Measurements from ENCODE around the gene ADRA2B. TPM values are rescaled to one million over a fixed set of nuclear protein-coding genes. Genes with fewer than 3 reads are reported as not detected.
A peak's percentile ranks its signal among the peaks of the same experiment; 100 is the strongest.

The ADRA2B gene
- total RNA-seq, 2 experiments from 2014 or later = 0.05 TPM; not detected in 1

- Mint-ChIP-seq H3K27me3 (peaks cover 49% of the 10 kb centered on the region), H3K4me1 (peaks cover 8% of the 10 kb centered on the region), H3K9me3 (no peaks in the 10 kb centered on the region), H3K27ac (no peak overlapping the region), H3K36me3 (ENCODE audit: low read depth) (no peaks in the 10 kb centered on the region), H3K4me3 (no peak overlapping the region)
- POLR2A ChIA-PET = interaction anchor here (1.2 kb wide), 1 partner anchor 126 kb away, joined by 3 read pairs; no protein-coding TSS in a partner anchor
- no peak for DNase-seq
- CTCF ChIA-PET = interaction anchor here (0.8 to 3.2 kb wide), 7 partner anchors 12 to 127 kb away, joined by 3 to 31 read pairs (median 5); partner anchors contain the start of genes ANKRD36C and ASTL
Measured at GRCh38 chr2:96118698-96119388, 2.5 kb upstream of the ADRA2B start.

- peaks cover 8% of the 10 kb centered on the region for H3K4me1 Mint-ChIP-seq
- H3K36me3 Mint-ChIP-seq (ENCODE audit: low read depth) = no peaks in the 10 kb centered on the region
- peaks cover 49% of the 10 kb centered on the region for H3K27me3 Mint-ChIP-seq
- H3K4me3 Mint-ChIP-seq = no peak overlapping the region
- ChIA-PET POLR2A (interaction anchor here (1.2 to 1.7 kb wide), 2 partner anchors 27 to 125 kb away, joined by 3 to 5 read pairs; partner anchors contain the start of gene DUSP2), CTCF (interaction anchor here (0.8 to 3.2 kb wide), 11 partner anchors 9 to 126 kb away, joined by 3 to 31 read pairs (median 5); partner anchors contain the start of genes ANKRD36C and ASTL)
- no peaks in the 10 kb centered on the region for H3K9me3 Mint-ChIP-seq
- DNase-seq = no peak
- H3K27ac Mint-ChIP-seq = no peak overlapping the region
Measured at GRCh38 chr2:96117701-96118588, 1.6 kb upstream of the ADRA2B start.

- H3K4me1 Mint-ChIP-seq = peaks cover 8% of the 10 kb centered on the region
Measured at GRCh38 chr2:96116879-96117533, 635 bp upstream of the ADRA2B start.

GRCh38 chr2:96115631-96116423, 544 bp downstream of the ADRA2B start:
- no peaks in the 10 kb centered on the region for H3K36me3 Mint-ChIP-seq (ENCODE audit: low read depth)
- H3K9me3 Mint-ChIP-seq = no peaks in the 10 kb centered on the region
- peak overlapping the region; percentile 73 for H3K4me3 Mint-ChIP-seq
- no peak for DNase-seq
- ChIA-PET CTCF (interaction anchor here (0.8 to 3.2 kb wide), 6 partner anchors 11 to 151 kb away, joined by 3 to 31 read pairs (median 6); partner anchors contain the start of gene ANKRD36C), POLR2A (interaction anchor here (0.8 to 1.3 kb wide), 2 partner anchors 91 to 151 kb away, joined by 3 to 4 read pairs; no protein-coding TSS in a partner anchor)
- peaks cover 33% of the 10 kb centered on the region for H3K27me3 Mint-ChIP-seq
- no peak overlapping the region for H3K27ac Mint-ChIP-seq
- peaks cover 8% of the 10 kb centered on the region for H3K4me1 Mint-ChIP-seq

More at GRCh38 chr2:96116879-96117533, 635 bp upstream of the ADRA2B start:
- Mint-ChIP-seq H3K9me3 (no peaks in the 10 kb centered on the region), H3K27me3 (peaks cover 45% of the 10 kb centered on the region), H3K4me3 (no peak overlapping the region), H3K36me3 (ENCODE audit: low read depth) (no peaks in the 10 kb centered on the region), H3K27ac (no peak overlapping the region)
- DNase-seq = peak; percentile 65
- POLR2A ChIA-PET = interaction anchor here (0.8 to 1.7 kb wide), 4 partner anchors 21 to 150 kb away, joined by 3 to 5 read pairs (median 4); partner anchors contain the start of genes ASTL and DUSP2
- CTCF ChIA-PET = interaction anchor here (0.6 to 3.2 kb wide), 13 partner anchors 8 to 125 kb away, joined by 3 to 31 read pairs (median 5); partner anchors contain the start of gene ANKRD36C

GRCh38 chr2:96114903-96115581, 1.3 kb downstream of the ADRA2B start:
- Mint-ChIP-seq H3K36me3 (ENCODE audit: low read depth) (no peaks in the 10 kb centered on the region), H3K4me1 (peaks cover 8% of the 10 kb centered on the region), H3K4me3 (peak overlapping the region; percentile 73), H3K27me3 (peaks cover 25% of the 10 kb centered on the region), H3K9me3 (no peaks in the 10 kb centered on the region), H3K27ac (no peak overlapping the region)
- ChIA-PET CTCF (interaction anchor here (0.8 to 1.3 kb wide), 2 partner anchors 59 to 152 kb away, joined by 3 read pairs; no protein-coding TSS in a partner anchor), POLR2A (no interaction called here)
- DNase-seq = no peak

- no peak for DNase-seq
- CTCF ChIA-PET = interaction anchor here (1.3 kb wide), 1 partner anchor 60 kb away, joined by 3 read pairs; no protein-coding TSS in a partner anchor
- H3K9me3 Mint-ChIP-seq = no peaks in the 10 kb centered on the region
- H3K36me3 Mint-ChIP-seq (ENCODE audit: low read depth) = no peaks in the 10 kb centered on the region
- H3K27ac Mint-ChIP-seq = no peak overlapping the region
- H3K4me3 Mint-ChIP-seq = no peak overlapping the region
- POLR2A ChIA-PET = no interaction called here
- peaks cover 21% of the 10 kb centered on the region for H3K27me3 Mint-ChIP-seq
- H3K4me1 Mint-ChIP-seq = peaks cover 8% of the 10 kb centered on the region
Measured at GRCh38 chr2:96114546-96114902, 1.8 kb downstream of the ADRA2B start.

- H3K4me1 Mint-ChIP-seq = peaks cover 8% of the 10 kb centered on the region
- CTCF ChIA-PET = interaction anchor here (0.6 to 1.3 kb wide), 2 partner anchors 61 kb away, joined by 3 read pairs; no protein-coding TSS in a partner anchor
- no peak overlapping the region for H3K4me3 Mint-ChIP-seq
- no peak overlapping the region for H3K27ac Mint-ChIP-seq
- H3K9me3 Mint-ChIP-seq = no peaks in the 10 kb centered on the region
- no peaks in the 10 kb centered on the region for H3K36me3 Mint-ChIP-seq (ENCODE audit: low read depth)
- POLR2A ChIA-PET = no interaction called here
- peaks cover 17% of the 10 kb centered on the region for H3K27me3 Mint-ChIP-seq
- no peak for DNase-seq
Measured at GRCh38 chr2:96113951-96114350, 2.4 kb downstream of the ADRA2B start.

GRCh38 chr2:96113367-96113677, 3.0 kb downstream of the ADRA2B start:
- DNase-seq = no peak
- Mint-ChIP-seq H3K9me3 (no peaks in the 10 kb centered on the region), H3K36me3 (ENCODE audit: low read depth) (no peaks in the 10 kb centered on the region), H3K27ac (no peak overlapping the region), H3K4me3 (no peak overlapping the region), H3K27me3 (peaks cover 12% of the 10 kb centered on the region), H3K4me1 (peaks cover 8% of the 10 kb centered on the region)
- CTCF ChIA-PET = interaction anchor here (0.6 kb wide), 1 partner anchor 62 kb away, joined by 3 read pairs; no protein-coding TSS in a partner anchor
- POLR2A ChIA-PET = interaction anchor here (0.7 kb wide), 1 partner anchor 30 kb away, joined by 3 read pairs; no protein-coding TSS in a partner anchor

- H3K4me1 Mint-ChIP-seq = peaks cover 8% of the 10 kb centered on the region
- no peak for DNase-seq
- H3K27me3 Mint-ChIP-seq = peaks cover 9% of the 10 kb centered on the region
- CTCF ChIA-PET = interaction anchor here (1.7 kb wide), 1 partner anchor 62 kb away, joined by 6 read pairs; no protein-coding TSS in a partner anchor
- POLR2A ChIA-PET = interaction anchor here (0.7 kb wide), 1 partner anchor 30 kb away, joined by 3 read pairs; no protein-coding TSS in a partner anchor
- H3K9me3 Mint-ChIP-seq = no peaks in the 10 kb centered on the region
- H3K4me3 Mint-ChIP-seq = no peak overlapping the region
- H3K27ac Mint-ChIP-seq = no peak overlapping the region
- no peaks in the 10 kb centered on the region for H3K36me3 Mint-ChIP-seq (ENCODE audit: low read depth)
Measured at GRCh38 chr2:96112501-96113366, 3.6 kb downstream of the ADRA2B start.

- Mint-ChIP-seq H3K4me1 (peaks cover 6% of the 10 kb centered on the region), H3K9me3 (no peaks in the 10 kb centered on the region), H3K27ac (no peak overlapping the region), H3K36me3 (ENCODE audit: low read depth) (no peaks in the 10 kb centered on the region), H3K4me3 (no peak overlapping the region), H3K27me3 (peaks cover 9% of the 10 kb centered on the region)
- ChIA-PET POLR2A (no interaction called here), CTCF (interaction anchor here (1.7 kb wide), 1 partner anchor 63 kb away, joined by 6 read pairs; no protein-coding TSS in a partner anchor)
- DNase-seq = no peak
Measured at GRCh38 chr2:96111823-96112500, 4.4 kb downstream of the ADRA2B start.
